Measurements from ENCODE around the gene RPS17. TPM values are rescaled to one million over a fixed set of nuclear protein-coding genes. Genes with fewer than 3 reads are reported as not detected.

Gene RPS17
- total RNA-seq, 4 donors from 2014 or later = 1,530 to 3,175 (median 2,057) TPM

DNA sequence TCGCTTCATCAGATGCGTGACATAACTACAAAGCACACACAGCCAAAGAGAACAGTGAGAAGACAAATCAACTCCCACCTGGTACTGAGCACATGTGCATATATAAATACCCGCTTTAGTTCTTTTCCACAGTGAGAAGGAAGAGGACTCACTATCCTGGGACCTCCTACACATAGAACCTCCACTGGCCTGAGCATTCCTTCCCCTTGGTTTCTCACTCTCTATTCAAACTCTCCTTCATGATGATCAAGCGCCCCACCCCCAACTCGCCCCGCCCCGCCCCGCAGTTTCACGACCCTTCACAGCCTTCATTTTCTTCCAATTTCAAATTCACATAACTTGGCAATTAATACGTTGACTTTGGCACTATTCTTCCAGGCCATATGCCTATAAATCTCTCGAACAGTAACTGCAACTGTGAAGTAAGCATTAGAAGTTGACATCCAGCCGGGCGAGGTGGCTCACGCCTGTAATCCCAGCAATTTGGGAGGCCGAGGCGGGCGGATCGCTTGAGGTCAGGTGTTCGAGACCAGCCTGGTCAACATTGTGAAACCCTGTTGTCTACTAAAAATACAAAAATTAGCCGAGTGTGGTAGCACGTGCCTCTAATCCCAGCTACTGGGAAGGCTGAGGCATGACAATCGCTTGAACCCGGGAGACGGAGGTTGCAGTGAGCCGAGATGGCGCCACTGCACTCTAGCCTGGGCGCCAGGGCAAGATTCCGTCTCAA, 1.1 kb downstream of the RPS17 start:
- no peak for TF ChIP-seq CTCF (IDR thresholded peaks at IDR 0.05; ENCODE audit: low read depth)

DNA sequence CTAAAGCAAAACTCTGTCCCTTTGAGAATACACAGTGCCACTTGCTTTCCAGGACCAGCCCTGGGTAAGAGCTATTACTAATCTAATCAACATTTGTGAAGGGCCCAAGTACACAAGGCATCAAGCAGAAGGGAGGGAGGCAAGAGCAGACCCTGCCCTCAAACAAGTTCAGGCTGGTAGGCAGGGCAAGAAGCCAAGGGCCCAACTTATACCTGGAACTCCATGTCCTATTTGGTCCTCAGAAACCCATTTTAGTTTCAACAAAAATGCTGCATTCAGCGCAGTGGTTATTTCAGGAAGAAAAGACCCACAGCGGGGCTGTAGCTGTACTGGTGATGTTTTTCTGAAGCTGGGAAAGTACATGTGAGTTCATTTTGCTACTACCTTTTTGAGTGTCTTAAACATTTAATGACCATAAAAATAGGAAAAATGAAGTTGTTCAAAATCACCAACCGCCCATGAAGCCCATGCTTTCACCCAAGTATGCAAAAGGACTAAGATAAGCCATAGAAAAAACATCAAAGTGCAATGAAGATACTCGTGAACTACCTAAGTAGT, 2.8 kb downstream of the RPS17 start:
- no peak for TF ChIP-seq CTCF (IDR thresholded peaks at IDR 0.05; ENCODE audit: low read depth)

- no peak for TF ChIP-seq CTCF (IDR thresholded peaks at IDR 0.05; ENCODE audit: low read depth)
These were observed 3.6 kb downstream of the RPS17 start for GRCh38 chr15:82536409-82537350.

- TF ChIP-seq CTCF (IDR thresholded peaks at IDR 0.05; ENCODE audit: low read depth) = no peak
These were observed 4.5 kb downstream of the RPS17 start for GRCh38 chr15:82535566-82536408.

DNA sequence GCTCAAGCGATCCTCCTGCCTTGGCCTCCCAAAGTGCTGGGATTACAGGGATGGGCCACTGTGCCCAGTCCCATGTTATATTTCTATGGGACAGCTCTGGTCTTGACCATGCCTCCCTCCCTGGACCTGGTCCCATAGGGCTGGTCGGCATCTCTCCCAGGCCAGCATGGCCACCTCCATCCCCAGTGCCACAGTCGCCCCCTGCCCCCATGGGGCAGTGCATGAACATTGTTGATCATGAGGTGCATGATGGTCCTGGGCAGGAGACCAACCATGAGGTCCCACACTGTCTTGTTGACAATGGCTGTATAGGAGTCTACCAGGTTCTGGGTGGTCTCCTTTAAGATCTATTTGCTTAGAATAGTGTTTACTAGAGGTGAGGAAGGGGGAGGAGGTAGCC, 6.5 kb downstream of the RPS17 start:
- no peak for TF ChIP-seq CTCF (IDR thresholded peaks at IDR 0.05; ENCODE audit: low read depth)

DNA sequence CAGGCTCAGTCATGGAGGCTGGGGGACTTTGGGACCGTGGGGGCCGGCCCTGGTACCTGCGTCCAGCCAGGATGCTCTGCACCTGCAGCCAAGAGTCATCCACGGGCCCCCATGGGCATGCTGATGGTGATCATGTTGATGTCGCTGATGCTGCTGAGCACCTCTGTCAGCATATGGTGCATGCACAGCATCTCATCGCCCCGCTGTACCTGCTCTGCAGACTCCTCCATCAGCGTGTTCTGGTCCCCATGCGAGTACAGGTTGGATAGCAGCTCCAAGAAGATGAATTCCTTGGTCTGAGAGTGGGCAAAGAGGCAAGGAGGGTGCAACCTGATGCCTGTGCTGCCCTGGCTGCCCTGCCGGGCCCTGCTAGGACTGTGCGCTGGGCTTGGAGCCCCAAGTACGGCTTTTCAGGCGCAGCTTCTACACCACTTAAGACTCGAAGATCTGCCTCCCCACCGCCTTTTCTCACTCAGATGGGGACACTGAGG, 7.2 kb downstream of the RPS17 start:
- no peak for TF ChIP-seq CTCF (IDR thresholded peaks at IDR 0.05; ENCODE audit: low read depth)

Measured in subcutaneous adipose tissue (tissue), 4 donors.